Measurements from ENCODE around the gene NAV3. TPM values are rescaled to one million over a fixed set of nuclear protein-coding genes. Genes with fewer than 3 reads are reported as not detected.
A peak's percentile ranks its signal among the peaks of the same experiment; 100 is the strongest.

Gene NAV3
- total and polyA plus RNA-seq, 2 experiments from 2014 or later: 1.2 to 9.0 TPM

GRCh38 chr12:77788231-77789168 lies 42.2 kb upstream of the NAV3 start:
- no peaks in the 10 kb centered on the region for H3K36me3 ChIP-seq
- DNase-seq (ENCODE audit: low read depth in 1 of 2, low spot score in 1 of 2): no peak
- H3K4me3 ChIP-seq: no peak overlapping the region
- H3K27me3 ChIP-seq: no peaks in the 10 kb centered on the region
- no peaks in the 10 kb centered on the region for H3K4me1 ChIP-seq (ENCODE audit: low read depth)
- no peak for TF ChIP-seq CTCF (IDR thresholded peaks at IDR 0.05; ENCODE audit: low read depth, low read length)
- H3K27ac ChIP-seq: no peak overlapping the region
- no peaks in the 10 kb centered on the region for H3K9me3 ChIP-seq (ENCODE audit: low read depth)

- no peak overlapping the region for H3K27ac ChIP-seq
- no peak for TF ChIP-seq CTCF (IDR thresholded peaks at IDR 0.05; ENCODE audit: low read depth, low read length)
- H3K9me3 ChIP-seq (ENCODE audit: low read depth): no peaks in the 10 kb centered on the region
- no peaks in the 10 kb centered on the region for H3K36me3 ChIP-seq
- no peaks in the 10 kb centered on the region for H3K27me3 ChIP-seq
- no peak for DNase-seq (ENCODE audit: low read depth in 1 of 2, low spot score in 1 of 2)
- H3K4me1 ChIP-seq (ENCODE audit: low read depth): no peaks in the 10 kb centered on the region
- no peak overlapping the region for H3K4me3 ChIP-seq
Measured at GRCh38 chr12:77795699-77796098, 35.0 kb upstream of the NAV3 start.

- peak in 1 of 2 donors; percentile 55 for DNase-seq (ENCODE audit: low read depth in 1 of 2, low spot score in 1 of 2)
- Histone ChIP-seq H3K4me1 (ENCODE audit: low read depth) (no peaks in the 10 kb centered on the region), H3K36me3 (no peaks in the 10 kb centered on the region), H3K27ac (no peak overlapping the region), H3K27me3 (no peaks in the 10 kb centered on the region), H3K4me3 (no peak overlapping the region), H3K9me3 (ENCODE audit: low read depth) (no peaks in the 10 kb centered on the region)
- no peak for TF ChIP-seq CTCF (IDR thresholded peaks at IDR 0.05; ENCODE audit: low read depth, low read length)
Measured at GRCh38 chr12:77796775-77797174, 33.9 kb upstream of the NAV3 start.

- no peak for TF ChIP-seq CTCF (IDR thresholded peaks at IDR 0.05; ENCODE audit: low read depth, low read length)
- H3K9me3 ChIP-seq (ENCODE audit: low read depth): no peaks in the 10 kb centered on the region
- H3K36me3 ChIP-seq: no peaks in the 10 kb centered on the region
- H3K4me3 ChIP-seq: no peak overlapping the region
- DNase-seq (ENCODE audit: low read depth in 1 of 2, low spot score in 1 of 2): no peak
- H3K27ac ChIP-seq: no peak overlapping the region
- no peaks in the 10 kb centered on the region for H3K27me3 ChIP-seq
- H3K4me1 ChIP-seq (ENCODE audit: low read depth): no peaks in the 10 kb centered on the region
Measured at GRCh38 chr12:77800501-77800900, 30.2 kb upstream of the NAV3 start.

- Histone ChIP-seq H3K27ac (no peak overlapping the region), H3K9me3 (ENCODE audit: low read depth) (no peaks in the 10 kb centered on the region), H3K36me3 (no peaks in the 10 kb centered on the region), H3K4me3 (no peak overlapping the region), H3K27me3 (no peaks in the 10 kb centered on the region), H3K4me1 (ENCODE audit: low read depth) (no peaks in the 10 kb centered on the region)
- no peak for TF ChIP-seq CTCF (IDR thresholded peaks at IDR 0.05; ENCODE audit: low read depth, low read length)
- DNase-seq (ENCODE audit: low read depth in 1 of 2, low spot score in 1 of 2): no peak
Measured at GRCh38 chr12:77808534-77808933, 22.2 kb upstream of the NAV3 start.

Data from cardiac muscle cell (in vitro differentiated cells and primary cell).